HG03039 (cell line): ENCODE results near the gene TMOD2.

Experiments used
- ATAC-seq: cut with Tn5 transposase; IDR thresholded peaks from one replicate; pipeline ENCODE4 v1.9.1; 2021; ENCODE audit warnings: mild to moderate bottlenecking, moderate library complexity; ENCODE audit not compliant: unreplicated experiment

TMOD2 gene

DNA sequence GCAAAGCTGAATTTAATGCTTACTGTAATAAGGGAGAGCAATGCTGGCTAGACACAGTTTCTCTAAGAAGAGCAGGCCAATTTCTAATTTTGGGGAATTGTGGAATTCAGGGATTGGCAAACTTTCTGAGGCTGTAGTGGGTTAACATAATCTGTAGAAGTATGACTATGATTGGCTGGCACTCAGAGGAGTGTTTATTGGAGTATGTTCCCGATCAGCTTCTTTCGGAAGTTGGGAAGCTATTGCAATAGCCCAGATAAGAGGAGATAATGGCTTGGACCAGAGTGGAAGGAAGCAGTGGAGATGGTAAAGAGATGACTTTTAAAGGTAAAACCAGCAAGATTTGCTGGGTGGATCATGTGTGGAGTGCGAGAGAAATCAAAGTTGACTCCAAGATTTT lies 97.4 kb downstream of the TMOD2 start:
- no peak for ATAC-seq

DNA sequence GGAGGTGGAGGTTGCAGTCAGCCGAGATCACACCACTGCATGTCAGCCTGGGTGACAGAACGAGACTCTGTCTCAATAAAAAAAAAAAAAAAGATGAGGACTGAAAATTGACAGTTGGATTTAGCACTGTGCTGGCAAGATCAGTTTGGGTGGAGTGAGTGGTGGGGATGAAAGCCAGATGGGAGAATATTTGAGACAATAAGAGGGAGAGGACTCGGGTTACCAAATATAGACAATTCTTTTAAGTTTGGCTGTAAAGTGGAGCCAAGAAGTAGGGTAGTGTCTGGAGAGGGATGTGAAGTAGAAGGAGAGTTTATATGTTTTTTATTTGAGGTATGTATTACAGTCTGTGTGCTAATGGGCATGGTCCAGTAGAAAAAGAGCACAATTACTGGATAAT lies 98.5 kb downstream of the TMOD2 start:
- ATAC-seq = no peak

DNA sequence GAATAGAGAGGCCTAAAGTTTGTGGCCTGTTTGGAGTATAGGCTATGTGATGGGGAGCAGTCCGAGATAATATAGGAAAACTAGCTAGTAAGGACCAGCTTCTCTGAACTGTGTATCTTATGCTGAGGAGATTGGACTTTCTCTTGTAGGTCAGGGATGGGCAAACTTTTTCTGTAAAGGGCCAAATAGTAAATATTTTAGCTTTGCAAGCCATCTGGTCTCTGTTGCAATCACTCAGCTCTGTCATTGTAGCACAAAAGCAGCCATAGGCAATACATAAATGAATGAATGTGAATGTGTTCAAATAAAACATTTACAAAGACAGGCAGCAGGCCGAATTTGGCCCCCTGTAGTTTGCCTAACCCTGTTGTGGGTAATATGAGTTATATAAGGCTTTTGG lies 102.6 kb downstream of the TMOD2 start:
- no peak for ATAC-seq

DNA sequence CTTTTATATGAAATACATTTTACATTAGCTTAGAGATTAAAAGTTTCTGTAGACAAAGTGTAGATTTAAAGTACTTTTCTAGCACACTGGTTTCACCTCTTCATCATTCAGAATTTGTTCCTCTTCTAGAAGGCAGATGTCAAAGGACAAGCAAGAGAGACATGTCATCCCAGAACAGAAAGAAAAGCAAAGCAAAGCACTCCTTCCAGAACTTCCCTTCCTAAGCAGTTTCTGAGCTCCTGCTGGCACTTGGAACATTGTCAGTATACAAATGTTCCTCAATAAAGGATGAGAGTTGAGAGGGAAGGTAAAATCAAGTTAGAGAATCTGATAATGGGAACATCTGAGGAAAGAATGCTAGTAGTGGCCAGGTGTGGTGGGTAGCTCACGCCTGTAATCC lies 104.2 kb downstream of the TMOD2 start:
- ATAC-seq = no peak

DNA sequence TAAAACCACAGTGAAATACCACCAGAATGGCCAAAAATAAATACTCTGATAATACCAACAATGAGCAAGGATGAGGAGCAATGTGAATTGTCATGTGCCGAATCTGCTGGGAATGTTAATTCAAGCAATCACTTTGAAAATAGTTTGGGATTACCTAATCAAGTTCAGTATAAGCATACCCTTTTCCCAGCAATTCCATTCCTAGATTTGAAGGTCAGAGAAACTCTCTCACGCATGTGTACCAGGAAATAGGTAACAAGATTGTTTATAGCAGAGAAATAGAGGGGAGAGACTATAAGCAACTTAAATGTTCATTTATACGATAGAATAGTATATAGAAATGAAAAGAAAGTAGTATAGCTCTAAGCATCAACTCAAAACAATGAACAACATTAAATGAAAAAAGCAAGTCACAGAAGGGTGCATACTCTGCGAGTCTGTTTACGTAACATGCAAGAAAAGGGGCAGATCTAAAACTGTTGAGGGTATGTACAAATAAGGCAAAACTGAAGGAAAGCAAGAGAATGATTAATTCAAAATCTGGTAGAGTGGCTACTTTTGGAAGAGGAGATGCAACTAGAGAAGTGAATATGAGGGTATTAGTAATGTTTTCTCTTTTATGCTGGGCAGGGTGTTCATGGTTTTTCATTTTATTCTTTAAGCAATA lies 105.5 kb downstream of the TMOD2 start:
- ATAC-seq = no peak

DNA sequence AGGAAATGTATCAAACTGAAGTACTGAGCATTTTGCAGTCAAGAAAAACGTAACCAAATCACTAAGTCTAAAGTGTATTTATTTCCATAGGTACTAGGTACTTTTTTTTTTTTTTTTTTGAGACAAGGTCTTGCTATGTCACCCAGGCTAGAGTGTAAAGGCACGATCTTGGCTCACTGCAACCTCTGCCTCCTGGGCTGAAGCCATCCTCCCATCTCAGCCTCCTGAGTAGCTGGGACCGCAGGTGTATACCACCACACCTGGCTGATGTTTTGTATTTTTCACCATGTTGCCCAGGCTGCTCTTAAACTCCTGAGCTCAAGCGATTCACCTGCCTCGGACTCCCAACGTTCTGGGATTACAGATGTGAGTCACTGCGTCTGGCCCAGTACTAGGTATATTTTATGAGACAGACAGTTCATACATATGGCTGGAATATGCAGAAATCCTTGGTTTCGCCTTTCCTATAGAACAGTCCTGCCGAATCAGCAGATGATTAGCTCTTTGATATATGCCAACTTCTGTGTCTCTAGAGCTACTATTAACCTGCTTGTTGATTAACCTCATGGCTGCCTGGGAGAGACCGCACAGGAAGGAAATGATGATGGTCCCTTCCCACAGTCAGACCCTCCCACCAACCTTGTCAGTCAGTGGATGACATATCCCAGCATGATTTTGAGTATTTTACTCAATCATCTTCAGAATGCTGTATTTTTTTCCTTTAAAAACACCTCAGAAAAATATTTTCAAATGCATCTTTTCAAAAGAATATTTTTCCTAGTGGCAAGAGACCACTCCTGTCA lies 110.4 kb downstream of the TMOD2 start:
- no peak for ATAC-seq

DNA sequence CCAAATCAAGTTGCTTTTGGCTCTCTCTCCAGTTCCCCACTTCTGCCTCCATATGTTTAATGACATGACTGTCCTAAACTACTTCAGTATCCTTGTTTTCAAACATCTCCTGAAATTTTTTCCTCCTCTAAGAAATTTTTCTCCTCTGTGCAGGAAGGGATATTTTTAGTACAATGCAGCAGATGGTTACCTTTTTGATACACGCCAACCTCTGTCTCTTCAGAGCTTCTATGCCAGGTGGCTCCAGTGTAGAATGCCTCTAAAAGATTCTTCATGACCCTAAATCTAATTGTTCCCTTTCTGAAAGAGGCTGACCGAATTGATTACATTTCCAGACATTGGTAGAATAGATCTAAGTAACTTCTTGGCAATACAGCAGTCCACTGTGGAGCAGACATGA lies 111.7 kb downstream of the TMOD2 start:
- ATAC-seq = no peak

DNA sequence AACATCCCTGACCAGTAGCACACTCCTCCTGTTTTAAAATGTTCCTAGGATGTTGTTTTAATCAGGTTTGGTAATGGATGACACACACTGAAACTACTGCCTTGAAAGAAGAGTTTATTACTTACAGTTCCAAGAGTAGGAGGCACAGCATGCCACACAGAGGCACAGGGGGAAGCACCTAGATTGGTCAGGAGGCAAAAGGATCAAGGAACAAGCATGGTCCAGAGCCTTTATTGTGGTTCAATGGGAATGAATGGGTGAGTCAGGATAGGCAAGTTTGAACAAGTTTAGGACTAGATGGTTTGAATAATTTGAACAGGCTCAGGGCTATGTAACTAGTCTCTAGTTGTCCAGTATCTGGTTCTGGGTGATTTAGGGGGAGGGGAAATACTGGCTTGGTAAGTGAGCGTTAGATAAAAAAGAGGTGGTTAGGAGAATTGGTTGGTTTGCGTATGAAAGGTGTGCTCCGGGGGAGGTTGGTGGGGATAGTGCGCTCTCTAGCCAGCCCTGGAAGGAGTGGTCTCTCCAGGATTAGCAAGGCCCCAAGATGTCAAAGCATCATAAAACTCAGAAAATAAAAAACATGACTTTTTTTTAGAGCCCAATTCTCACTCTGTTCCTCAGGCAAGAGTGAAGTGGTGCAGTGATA lies 113.1 kb downstream of the TMOD2 start:
- ATAC-seq = no peak

DNA sequence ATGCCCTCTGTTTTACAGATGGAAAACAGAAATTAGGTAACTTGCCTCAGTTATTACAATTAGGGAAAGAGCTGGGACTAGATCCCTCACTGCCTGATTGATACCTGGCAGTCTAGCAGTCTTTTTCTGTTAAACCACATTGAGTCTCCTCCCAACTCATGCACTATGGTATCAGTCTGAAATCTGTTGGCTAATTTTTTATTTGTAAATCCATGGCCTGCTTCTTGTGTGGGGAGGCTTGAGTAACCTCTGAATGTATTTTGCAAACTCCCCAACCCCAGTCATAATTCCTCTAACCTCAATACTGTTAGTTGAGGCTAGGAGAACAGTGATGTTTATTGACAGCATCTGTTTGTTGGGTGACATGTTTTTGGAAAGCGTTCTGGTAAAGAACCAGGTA lies 113.9 kb downstream of the TMOD2 start:
- ATAC-seq = no peak
